Measurements from ENCODE around the gene MAML2.

The MAML2 gene

GRCh38 chr11:96342961-96343711 is at the start of gene MAML2:
Gene MAML2 (minus strand): TSS chr11:96343195. CDS start chr11:96341895, 1,300 bp downstream.
- DNase-seq (ENCODE audit: low read depth), result peak; percentile 93

GRCh38 chr11:96391698-96392307 is 48.8 kb upstream of the MAML2 start:
- no peak for DNase-seq (ENCODE audit: low read depth)

GRCh38 chr11:96390488-96390792 is 47.4 kb upstream of the MAML2 start:
- DNase-seq (ENCODE audit: low read depth), result no peak

GRCh38 chr11:96389720-96390487 is 46.9 kb upstream of the MAML2 start, which contains the start of the genes CCDC82 and JRKL:
Gene CCDC82 (minus strand): TSS chr11:96389912. CDS start chr11:96384747, 5,165 bp downstream.
Gene JRKL (plus strand): TSS chr11:96390013. CDS start chr11:96390650, 637 bp downstream.
- DNase-seq (ENCODE audit: low read depth), result peak; percentile 99

- DNase-seq (ENCODE audit: low read depth), result no peak
Observed at GRCh38 chr11:96388891-96389719, 46.1 kb upstream of the MAML2 start.

GRCh38 chr11:96385187-96385586 is 42.2 kb upstream of the MAML2 start:
- DNase-seq (ENCODE audit: low read depth), result no peak

- no peak for DNase-seq (ENCODE audit: low read depth)
Observed at GRCh38 chr11:96384156-96384555, 41.2 kb upstream of the MAML2 start.

- no peak for DNase-seq (ENCODE audit: low read depth)
Observed at GRCh38 chr11:96376796-96377195, 33.8 kb upstream of the MAML2 start.

- no peak for DNase-seq (ENCODE audit: low read depth)
Observed at GRCh38 chr11:96373826-96374225, 30.8 kb upstream of the MAML2 start.

GRCh38 chr11:96367342-96367741 is 24.3 kb upstream of the MAML2 start:
- DNase-seq (ENCODE audit: low read depth), result no peak

- no peak for DNase-seq (ENCODE audit: low read depth)
Observed at GRCh38 chr11:96366024-96366423, 23.0 kb upstream of the MAML2 start.

GRCh38 chr11:96365493-96365892 is 22.5 kb upstream of the MAML2 start:
- no peak for DNase-seq (ENCODE audit: low read depth)

- no peak for DNase-seq (ENCODE audit: low read depth)
Observed at GRCh38 chr11:96361778-96362177, 18.8 kb upstream of the MAML2 start.

GRCh38 chr11:96358321-96358720 is 15.3 kb upstream of the MAML2 start:
- no peak for DNase-seq (ENCODE audit: low read depth)

GRCh38 chr11:96357794-96358193 is 14.8 kb upstream of the MAML2 start:
- DNase-seq (ENCODE audit: low read depth), result no peak

- DNase-seq (ENCODE audit: low read depth), result no peak
Observed at GRCh38 chr11:96356848-96357247, 13.9 kb upstream of the MAML2 start.

- no peak for DNase-seq (ENCODE audit: low read depth)
Observed at GRCh38 chr11:96342014-96342960, 708 bp downstream of the MAML2 start.

GRCh38 chr11:96341211-96342013 is 1.6 kb downstream of the MAML2 start:
- peak; percentile 47 for DNase-seq (ENCODE audit: low read depth)

- no peak for DNase-seq (ENCODE audit: low read depth)
Observed at GRCh38 chr11:96340555-96340885, 2.5 kb downstream of the MAML2 start.
